GM21737 (cell line): ENCODE measurements around the gene DCAF10.
"Not testable (repeated sequence)": the region's sequence is repeated elsewhere in the genome, so short reads cannot be mapped to it uniquely, and the experiment has no call there.

Experiments
- ATAC-seq: cut with Tn5 transposase; IDR thresholded peaks from one replicate; pipeline ENCODE4 v1.9.1; 2021; ENCODE audit warnings: mild to moderate bottlenecking, moderate library complexity; ENCODE audit not compliant: unreplicated experiment

DCAF10 gene

DNA sequence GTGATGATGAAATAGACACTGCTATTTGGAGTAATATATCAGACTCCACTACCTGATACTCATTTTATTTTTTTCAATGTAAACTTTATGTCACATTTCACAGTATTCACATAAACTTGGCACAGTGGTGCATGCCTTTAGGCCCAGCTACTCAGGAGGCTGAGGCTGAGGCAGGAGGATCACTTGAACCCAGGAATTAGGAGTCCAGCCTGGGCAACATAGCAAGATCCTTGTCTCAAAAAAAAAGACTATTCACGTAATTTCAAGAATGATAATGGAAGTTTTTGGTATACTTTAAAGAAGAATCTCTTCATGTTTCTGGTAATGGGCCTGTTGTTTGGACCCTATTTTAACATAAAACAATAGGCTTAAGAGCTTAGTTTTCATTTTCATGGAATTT is 56.0 kb downstream of the DCAF10 start:
- ATAC-seq = no peak

DNA sequence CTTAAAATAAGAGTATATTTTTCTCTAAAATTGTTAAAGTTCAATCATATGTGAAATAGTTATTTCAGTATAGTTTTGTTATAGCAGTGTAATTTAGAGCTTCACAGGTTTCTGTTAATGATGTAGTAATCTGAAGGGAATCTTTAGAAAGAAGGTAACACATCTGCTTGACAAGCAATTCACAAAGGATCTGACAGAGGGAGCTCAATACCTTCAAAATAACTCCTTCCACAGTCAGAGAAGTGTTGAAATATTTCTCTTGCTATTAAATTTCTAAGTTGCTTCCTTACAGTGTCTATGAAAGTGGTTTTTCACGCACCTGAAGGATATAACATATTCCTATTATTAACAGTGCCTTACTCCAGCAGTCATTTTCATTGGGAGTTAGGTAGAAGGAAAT is 58.4 kb downstream of the DCAF10 start:
- no peak for ATAC-seq

DNA sequence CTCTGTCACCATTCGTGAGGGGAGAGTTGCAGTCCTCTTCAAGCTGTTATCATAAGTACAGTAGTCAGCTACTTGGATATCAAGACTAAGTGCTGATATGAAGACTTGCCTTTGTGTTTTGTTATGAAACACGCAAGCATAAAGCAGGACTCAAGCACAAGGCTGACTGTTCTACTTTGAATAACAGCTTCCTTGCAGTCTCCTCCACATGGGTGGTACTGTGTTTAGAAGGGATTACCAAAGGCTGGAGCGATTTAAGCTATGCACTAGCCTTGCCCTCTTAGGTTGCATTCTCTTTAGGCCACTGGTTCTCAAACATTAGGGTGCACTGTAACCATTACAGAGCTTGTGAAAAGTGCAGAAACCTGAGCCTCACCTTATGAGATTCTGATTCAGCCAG is 61.9 kb downstream of the DCAF10 start:
- no peak for ATAC-seq

DNA sequence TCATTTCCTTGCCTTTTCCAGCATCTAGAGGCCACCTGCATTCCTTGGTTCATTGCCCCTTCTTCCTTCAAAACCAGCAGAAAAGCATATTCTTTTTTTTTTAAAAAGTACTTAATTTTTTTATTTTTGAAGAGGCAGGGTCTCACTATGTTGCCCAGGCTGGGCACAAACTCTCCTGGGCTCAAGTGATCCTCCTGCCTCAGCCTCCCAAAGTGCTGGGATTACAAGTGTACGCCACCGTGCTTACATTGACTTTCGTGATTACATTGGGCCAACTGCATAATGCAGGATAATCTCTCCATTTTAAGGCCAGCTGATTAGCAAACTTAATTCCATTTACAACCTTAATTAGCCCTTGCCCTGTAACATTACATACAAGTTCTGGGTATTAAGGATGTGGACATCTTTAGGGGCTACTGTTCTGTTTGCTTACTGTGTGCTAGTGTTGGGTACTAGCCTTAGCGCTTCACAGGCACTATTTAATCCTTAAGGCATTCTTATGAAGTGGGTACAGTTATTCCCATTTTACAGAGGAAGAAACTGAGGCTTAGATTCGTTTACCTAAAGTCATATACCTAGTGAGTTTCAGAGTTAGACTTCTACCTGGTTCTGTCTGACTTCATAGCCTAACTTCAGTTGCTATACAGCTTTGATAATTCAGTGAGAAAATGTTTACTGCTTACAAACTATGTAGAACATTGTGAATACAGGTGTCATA is 69.6 kb downstream of the DCAF10 start:
- no peak for ATAC-seq

DNA sequence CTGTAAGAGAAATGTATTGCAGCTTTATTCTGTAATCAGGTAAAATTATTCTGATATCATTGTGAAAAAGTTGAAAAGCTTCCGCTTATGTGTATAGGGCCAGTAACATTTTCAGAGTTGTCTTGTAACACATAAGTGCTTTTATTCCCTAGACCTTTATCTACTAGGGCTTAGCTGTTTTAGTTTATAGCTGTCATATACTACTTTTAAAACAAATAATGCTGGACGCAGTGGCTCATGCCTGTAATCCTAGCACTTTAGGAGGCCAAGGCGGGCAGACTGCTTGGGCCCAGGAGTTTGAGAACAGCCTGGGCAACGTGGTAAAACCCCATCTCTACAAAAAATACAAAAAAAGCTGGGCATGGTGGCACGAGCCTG is 70.2 kb downstream of the DCAF10 start:
- ATAC-seq = no peak

DNA sequence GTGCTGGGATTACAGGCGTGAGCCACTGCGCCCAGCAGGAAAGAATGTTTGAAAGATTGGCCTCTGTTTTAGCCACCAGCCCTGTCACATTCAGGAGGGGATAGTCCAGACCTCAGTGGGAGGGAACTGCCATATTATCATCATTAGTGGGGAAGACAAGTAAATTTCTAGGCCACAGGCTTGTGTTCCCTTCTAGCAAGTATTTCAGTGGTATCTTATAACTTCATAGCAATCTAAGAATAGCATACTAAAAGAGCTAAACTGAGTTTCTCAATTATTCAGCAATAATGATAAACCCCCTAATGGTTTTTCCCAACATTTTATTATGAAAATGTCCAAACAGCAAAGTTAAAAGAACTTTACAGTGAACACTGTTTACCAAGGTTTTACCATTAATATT is 73.4 kb downstream of the DCAF10 start:
- ATAC-seq = no peak

DNA sequence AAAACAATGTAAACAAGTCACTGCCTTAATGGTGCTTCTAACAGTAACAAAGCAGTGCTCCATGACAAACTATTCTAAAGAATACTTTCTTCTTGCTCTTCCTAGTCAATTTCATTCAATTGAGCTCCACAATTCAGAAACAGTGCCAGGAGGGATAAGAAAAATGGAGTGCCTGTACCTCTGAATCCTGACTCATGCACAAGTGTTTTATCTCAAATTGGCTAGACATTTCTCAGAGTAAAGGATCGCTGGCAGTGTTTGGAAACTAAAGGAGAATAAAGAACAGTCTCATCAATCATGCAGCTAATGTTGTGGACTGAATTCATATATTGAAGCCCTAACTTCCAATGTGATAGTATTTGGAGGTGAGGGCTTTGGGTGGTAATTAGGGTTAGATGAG is 75.8 kb downstream of the DCAF10 start:
- no peak for ATAC-seq

DNA sequence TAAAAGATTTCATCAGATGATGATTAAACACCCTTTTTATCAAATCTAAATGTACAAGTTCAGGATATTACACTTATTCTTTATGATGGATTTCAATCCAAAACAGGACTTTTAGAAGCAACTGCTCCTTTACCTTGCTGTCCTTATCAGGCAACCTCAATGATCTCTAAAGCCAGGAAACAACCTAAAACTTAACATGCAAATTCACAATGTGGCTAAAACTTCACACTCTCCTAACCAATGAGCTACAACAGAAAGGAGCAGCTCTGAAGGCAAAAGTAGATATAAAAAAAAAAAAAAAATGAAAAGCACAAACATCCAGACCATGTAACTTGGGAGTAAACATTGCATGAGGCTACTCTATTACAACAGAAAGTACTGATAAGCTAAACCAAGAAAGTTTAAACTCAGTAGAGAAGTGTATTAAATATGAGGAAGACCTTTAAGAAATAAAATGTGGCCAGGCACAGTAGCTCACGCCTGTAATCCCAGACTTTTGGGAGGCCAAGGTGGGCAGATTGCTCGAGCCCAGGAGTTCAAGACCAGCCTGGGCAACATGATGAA is 80.4 kb downstream of the DCAF10 start:
- no peak for ATAC-seq

DNA sequence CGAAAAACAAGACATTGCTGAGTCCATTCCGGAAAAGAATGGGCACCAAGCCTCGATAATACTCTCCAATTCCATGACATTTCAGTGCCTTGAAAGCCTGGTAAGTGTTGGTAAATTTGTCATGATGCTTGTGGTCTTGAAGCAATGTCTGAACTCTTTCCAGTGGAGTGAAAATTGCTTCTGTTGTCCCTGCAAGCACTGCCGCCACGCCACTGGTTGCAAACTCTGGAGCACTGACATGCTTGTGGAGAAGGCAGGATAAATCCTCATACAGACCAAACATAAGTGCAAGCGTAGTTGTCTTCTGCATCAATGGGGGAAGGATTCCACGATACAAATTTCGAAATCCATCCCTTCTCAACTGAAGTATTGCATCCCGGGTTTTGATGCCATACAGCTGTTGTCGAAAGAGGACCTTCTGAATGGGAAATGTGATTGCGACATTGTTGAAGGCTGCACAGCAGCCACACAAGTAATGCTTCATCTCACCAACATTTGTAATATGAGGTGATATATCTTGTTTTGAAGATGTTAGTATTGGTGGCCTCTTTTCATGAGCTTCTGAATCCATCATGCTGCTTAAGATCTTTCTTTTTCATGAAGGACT is 87.5 kb downstream of the DCAF10 start:
- not testable (repeated sequence) for ATAC-seq

DNA sequence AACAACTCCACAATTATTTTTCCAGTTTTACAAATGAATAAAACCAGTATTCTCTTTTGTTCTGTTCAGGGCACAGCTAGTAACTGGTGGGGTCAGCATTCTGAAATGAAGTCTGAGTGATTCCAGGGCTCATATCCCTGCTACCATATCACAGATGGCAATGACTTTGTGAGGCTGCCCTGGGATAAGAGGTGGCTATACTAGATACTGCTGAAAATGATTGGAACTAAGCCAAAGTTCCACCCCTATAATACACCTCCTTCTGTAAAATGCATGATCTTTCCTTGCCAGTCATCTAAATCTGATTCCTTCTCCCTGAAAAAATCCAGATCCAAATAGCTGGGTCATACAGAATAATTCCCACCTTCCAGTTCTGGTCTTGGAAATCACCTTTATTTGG is 88.9 kb downstream of the DCAF10 start:
- no peak for ATAC-seq

DNA sequence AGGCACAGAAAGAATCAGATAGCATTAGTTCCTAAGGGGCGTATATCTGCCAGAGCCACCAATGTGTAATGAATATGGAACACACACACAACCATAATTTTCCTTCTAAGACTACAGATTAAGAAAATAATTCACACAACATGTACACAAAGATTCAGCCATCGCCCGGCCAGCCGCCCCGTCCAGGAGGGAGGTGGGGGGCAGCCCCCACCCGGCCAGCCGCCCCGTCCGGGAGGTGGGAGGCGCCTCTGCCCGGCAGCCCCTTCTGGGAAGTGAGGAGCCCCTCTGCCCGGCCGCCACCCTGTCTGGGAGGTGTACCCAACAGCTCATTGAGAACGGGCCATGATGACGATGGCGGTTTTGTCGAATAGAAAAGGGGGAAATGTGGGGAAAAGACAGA is 90.4 kb downstream of the DCAF10 start:
- ATAC-seq = not testable (repeated sequence)

DNA sequence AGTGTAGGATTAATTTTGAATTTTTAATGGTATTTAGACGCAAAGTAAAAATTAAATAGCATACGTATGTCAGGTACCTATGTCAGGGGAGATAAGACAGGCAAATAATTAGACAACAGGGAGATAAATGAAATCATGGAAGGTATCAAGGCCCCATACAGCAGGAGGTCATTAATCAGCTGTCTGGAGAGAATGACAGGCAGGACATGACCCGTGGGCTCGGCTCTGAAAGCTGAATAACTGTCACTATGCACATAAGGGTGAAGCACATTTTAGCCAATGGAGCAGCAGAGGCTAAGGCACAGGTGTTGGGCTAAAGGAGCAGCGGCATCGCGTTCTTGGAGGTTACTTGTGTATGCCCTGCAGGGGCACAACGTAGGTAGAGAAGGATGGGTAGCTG is 91.5 kb downstream of the DCAF10 start:
- ATAC-seq = no peak

DNA sequence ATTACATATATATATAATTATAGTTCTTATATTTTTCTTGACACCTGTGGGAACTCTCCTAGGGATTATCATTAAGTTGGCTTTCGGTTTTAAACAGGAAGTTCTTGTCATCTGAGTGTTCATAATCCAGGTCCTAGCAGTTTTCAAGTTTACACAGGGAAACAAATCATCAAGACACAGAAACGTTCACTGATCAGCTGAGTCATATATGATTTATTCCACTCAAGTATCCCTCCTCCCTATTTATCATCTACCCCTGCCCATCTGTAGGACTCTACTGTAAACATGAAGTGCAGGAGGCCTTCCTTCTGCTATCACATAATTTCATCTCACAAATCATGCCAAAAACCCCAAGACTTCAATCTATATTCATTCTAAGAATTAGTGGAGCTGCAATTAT is 97.1 kb downstream of the DCAF10 start:
- no peak for ATAC-seq

DNA sequence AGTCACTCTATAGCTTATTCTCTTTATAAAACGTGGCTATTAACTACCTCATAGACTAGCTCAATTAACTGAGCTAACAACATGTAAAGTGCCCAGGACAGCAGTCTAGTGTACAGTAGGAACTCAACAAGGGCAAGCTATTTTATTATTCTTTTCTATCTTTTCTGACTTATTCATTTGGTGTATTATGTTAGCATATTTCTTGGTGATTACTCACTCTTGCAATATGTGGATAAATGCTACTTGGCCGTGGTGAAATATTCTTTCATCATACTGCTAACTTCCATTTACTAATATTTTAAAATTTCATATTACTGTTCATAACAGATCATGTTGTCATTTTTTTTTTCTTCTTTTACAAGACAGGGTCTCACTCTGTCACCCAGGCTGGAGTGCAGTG is 98.4 kb downstream of the DCAF10 start:
- ATAC-seq = no peak

DNA sequence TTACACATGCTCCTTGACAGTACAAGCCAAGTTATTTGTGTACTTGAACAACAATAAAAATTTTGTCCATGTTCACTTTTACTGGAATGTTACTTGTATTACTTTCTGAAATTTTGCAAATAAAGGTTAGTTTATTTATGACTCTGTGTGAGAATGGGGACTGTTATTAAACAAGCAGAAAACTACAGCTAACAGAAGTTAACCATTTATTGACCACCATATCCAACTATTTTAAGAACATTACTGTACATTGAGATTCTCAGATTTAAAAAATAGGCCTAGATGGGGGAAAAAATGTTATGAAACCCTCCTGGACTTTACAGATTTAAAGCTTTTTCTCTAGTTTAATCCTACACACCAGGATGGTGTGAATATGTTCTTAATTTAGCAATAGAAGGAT is 101.5 kb downstream of the DCAF10 start:
- no peak for ATAC-seq

DNA sequence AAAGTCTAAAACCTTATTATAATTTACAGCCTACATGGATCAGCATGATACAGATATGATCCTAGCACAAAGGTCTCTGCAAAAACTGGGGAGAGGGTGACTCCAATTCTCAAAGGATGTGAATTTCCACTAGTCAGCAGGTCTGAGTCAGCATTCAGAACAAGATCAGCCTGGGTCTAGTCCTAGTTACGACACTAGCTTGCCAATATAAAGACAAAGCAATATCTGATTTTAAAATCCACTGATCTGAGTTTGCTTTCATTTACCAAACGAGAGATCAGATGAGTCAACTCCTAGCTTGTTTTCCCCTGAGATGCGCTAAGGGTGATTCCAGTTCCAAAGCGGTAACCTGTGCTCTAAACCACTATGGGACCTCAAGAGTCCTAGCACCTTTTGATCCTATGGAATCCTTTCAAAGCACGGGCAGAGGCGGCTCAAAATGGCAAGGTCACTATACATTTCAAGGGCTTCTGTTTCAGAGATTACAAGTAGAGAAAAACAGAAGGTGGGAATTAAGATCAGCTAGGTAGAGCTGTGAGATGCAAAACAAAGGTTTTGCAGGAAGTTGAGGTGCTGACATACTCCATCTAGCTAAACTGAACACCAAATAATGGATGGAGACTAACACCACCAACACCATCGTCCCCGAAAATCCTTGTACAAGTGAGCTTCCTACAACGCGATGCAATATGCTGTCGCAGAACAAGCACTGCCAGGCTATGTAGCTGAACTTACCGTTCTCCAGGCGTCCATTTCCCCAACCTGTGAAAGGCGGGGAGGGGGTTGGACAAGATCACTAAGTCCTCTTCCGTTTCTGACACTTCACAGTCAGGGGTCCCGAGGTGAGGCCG is 102.4 kb downstream of the DCAF10 start:
- ATAC-seq = peak; percentile 1

DNA sequence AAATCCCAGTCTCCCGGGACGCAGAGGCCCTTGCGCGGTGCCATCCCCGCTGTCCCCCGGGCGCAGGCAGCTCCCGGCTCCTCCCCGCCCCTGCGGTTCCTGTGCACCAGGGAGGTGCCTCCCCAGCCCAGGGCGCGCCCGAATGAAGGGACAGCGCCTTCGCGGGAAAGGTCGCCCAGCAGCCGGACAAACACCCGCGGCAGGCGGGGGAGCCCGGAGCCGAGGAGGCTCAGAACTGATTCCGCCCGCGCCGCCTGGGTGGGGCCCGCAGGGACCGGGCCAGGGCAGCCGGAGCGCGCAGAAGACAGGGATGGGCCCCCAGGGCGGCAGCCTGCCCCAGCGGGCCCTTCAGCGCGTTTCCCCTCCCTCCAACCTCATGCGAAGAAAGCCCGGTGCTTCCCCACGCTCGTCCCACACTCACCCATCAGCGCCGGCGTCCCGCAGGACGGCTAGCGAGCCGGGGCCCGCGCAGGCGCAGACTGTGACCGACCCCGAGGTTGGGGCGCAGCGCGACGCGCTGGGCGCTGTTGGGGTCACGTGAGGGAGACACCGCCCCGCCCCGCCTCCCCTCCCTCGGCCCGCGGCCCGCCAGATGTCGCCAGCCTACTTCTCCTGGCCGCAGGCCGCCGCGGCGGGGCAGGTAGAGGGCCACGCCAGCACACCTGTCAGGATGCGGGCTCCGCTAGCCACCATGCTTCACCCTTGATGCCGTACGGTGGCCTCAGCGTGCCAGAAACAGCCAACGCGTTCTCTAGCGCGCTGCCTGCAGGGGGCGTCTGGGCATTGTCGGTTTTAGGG is 103.2 kb downstream of the DCAF10 start, which contains the start of gene SLC25A51:
Gene SLC25A51 (minus strand): TSS at position 481 of the 798 bp plus-strand sequence. CDS start 15,577 bp downstream, outside the sequence.
- peak; percentile 78 for ATAC-seq

DNA sequence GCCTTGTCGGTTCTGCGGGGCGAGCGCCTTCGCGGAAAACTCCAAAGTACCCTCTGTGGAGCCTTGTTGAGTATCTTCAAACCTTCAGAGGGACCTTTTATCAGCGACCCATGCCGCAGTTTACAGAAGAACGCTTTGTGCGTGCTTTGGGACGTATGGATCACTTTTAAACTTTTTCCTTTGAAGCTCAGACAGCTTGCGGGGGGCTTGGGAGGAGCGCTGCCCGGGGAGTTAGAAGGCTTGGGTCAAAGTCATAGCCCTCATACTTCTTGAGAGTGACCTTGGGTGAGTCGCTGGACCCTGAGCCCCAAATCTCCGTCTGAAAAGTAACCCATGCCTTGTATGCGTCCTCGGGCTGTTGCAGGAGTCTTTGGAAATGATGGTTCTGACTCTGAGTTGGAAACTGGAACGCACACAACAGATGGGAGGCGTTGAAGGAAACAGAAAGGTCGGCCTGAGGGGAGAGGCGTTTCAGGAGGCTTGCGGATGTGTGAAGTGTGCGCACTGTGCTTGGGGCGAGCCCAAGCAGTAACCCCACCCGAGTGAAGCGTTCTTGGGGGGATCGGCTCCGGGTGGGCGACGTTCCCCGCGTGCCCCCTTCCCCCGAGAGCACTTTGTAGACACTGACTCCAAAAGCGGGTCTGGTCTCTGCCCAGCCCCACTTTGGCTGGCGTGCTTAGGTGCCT is 104.0 kb downstream of the DCAF10 start:
- no peak for ATAC-seq

DNA sequence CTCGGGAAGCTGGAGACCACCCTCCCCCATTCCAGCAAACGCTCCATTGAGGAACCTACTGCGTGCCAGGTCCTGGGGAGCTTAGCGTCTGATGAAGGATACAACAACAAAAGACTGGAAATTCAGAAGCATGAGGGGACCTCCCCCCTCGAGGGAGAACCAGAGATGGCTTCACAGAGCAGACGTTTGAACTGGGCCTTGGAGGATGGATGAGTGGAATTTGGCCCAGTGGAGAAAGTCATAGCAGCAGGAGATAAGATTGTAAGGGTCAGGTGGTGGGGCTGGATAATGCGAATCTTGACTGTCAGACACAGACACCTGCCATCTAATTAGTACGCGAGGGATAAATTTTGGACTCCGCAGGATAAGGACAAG is 104.5 kb downstream of the DCAF10 start:
- no peak for ATAC-seq

DNA sequence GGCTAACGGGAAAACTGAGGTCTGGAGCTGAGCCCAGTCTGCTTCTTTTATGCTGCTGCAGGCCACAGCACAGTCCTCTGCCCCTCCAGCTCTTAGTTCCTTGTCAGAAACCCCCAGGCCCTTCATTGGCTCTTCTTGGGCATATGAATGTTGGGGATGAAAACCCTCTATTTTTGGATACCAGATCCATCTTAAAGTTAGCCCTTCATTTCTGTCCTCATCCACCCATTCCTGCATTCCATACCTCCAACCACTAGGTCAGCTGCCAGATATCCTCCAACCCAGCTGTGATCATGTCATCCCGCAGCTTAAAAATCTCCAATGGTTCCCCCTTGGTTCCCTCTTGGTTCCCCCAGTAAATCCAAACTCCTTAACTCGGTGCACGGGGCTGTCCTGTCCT is 105.2 kb downstream of the DCAF10 start:
- no peak for ATAC-seq
